Hippocampal formation (tissue), 2 donors: ENCODE results near the gene REG4.
"Not testable (repeated sequence)": the region's sequence is repeated elsewhere in the genome, so short reads cannot be mapped to it uniquely, and the experiment has no call there.

Source experiments
- DNase-seq, 2 donors: peaks; one replicate each; lab custom pipeline; 2025; lab: John Stamatoyannopoulos, UW

REG4 gene

DNA sequence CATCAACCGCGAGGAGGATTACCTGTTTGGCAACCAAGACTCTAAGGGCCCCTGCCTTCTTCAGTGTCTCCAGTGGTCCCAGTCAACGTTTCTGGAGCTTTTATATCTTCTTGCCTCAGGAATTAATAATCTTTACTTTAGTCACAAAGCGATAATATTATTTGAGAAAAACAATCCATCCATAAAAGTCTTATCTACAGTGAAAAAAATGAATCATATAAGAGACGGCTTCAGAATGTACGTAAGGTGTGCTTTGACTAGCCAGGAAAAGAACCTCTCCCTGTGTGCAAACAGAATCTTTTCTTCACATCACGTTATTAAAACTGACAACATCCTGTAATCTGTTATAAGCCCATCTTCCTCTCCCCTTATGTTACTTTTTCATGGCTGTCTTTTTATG, at the start of gene REG4:
Gene REG4, minus strand, starts transcription at position 74 of the 400 bp plus-strand sequence. CDS start 2,691 bp downstream, outside the sequence.
- DNase-seq: no peak

DNA sequence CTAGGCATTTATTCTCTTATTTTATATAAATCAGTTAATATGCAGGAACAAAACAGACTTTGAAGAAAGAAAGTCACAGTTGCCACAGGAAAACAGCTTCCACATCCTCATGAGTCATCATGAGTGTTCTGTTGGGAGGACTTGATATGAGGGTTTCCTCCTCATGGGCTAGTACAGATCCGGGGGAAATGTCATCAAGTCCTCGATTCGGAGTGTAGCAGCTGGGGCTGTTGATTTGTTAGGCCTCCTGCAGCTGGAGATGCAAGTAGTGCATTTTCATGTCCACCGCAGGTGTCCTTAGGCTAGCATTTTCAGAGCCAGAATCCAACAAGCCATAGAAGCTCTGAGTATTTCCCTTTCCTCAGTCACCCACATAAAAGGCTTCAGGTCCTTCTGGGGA, 48.4 kb upstream of the REG4 start:
- no peak for DNase-seq

DNA sequence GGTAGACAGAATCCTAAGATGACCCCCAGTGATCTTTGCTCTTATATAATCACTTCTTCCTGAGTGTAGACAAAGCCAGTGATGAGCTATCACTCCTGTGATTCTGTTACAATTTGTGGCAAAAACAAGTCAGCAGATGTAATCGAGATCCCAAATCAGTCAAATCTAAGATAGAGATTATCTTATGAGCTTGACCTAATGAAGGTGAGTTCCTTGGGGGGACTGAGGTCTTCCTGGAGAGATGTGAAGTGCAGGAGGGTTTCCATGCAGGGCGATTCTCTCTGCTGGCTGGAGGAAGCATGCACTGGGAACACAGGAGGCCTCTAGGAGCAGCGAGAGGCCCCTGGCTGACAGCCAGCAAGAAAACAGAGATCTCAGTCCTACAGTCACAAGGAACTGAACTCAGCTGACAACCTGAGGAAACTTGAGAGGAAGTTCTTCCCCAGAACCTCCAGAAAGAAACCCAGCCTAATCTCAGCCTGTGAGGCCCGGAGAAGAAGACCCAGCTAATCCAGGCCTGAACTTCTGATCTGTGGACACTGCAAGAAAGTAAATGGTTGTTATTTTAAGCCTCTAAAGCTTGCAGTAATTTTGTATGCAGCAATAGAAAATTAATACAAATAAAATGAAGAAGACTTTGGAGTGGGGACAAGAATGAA, 47.4 kb upstream of the REG4 start:
- not testable (repeated sequence) for DNase-seq

DNA sequence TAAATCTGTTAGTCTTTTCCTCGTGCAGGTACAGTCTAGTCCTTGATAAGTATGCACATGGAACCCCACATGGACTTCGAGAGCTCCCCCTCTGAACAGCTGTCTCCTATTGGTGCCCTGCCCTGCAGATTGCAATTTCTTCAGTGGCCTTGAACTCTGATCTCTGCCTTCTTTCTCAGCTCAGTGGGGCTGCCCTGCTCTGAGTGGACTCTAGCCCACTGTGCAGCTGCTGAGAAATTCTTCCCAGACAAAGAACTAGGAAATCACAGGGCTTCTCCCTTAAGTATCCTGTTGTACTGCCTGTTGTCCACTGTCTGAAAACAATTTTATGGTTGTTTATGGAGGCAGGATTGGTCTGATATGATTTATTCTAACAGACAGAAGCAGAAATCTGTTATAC, 46.9 kb upstream of the REG4 start:
- no peak for DNase-seq

DNA sequence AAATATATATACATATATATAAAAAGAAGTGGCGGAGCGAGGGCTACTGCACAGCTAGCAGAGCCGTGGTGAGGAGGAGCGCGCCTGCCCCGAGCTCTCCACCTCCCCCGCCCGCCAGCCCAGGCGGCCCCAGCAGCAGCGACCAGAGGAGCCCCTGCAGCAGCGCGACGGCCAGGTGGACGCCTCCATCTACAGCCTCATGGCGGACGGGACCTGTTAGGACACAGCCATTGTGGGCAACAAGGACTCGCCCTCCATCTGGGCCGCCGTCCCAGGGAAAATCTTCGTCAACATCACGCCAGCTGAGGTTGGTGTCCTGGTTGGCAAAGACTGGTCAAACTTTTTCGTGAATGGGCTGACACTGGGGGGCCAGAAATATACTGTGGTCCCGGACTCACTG, 41.9 kb upstream of the REG4 start:
- no peak for DNase-seq

DNA sequence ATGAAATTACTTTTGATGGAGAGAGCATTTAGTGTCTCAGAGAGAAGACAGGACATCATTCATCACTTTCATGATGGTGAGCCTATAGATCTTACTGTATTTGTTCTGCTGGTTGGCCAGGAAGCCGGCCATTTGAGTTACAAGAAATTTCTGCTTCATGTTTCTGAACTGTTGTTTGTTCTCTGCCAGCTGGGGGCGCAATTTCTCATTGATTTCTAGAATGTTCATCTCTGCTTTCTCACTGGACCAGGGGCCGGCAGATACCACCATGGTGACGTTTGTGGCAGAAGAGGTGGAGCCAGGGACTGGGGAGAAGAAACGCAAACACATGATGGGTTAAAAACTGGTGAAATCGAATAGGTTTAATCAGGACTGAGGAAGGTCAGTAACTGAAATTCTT, 32.9 kb upstream of the REG4 start:
- DNase-seq: not testable (repeated sequence)

DNA sequence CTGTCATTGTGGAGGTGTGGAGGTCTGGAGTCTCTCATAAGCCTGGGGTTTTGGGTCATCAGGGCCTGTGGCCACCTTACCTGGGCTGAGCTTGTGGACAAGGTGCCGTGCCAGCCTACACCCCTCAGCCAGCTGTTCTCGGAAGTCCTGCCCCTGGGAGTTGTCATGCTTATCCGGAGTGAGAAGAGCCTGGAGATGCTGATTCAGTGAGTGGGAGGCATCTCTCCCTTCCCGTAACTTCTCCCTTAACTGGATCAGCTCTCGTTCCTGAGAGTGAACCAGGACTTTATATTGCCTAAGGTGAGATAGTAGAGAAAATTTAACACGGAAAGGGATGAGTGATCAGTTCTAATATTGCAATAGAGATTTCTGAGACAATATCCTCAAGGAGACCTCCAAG, 30.0 kb upstream of the REG4 start:
- no peak for DNase-seq

DNA sequence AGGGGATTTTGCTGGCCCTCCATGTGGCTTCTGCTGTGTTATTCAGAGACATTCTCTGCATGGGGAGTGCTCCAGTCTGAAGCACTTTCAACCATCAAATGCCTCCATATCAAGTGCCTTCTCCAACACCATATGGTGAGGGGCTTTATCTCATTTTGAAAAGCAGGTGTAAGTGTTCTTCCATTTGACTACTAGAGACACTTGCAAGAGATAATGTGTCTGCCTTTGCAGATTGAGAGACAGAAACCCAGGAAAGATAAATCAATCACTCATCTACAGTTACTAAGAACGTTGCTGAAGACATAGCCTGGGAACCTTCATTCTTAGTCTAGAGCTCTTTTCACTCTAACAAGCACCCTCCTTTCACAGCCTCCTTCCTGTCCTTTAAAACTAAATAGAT, 29.5 kb upstream of the REG4 start:
- DNase-seq: no peak

DNA sequence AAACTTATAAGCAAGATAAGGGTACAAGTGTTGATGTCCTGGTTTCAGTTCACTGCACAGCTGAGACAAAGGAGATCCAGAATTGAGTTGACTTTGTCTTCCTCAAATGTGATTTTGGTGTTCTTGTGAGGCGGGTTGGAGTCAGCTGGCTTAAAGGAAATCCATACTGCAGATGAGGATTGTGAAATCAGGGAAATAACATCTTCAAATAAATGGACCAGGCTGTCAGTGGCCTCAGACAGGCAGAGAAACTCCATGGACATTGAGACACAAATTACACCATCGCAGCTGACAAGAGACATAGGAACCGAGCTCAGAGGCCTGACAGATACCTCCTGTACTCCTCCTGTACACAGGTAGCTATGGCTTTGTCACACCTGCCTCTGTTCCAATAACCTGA, 27.0 kb upstream of the REG4 start:
- no peak for DNase-seq

DNA sequence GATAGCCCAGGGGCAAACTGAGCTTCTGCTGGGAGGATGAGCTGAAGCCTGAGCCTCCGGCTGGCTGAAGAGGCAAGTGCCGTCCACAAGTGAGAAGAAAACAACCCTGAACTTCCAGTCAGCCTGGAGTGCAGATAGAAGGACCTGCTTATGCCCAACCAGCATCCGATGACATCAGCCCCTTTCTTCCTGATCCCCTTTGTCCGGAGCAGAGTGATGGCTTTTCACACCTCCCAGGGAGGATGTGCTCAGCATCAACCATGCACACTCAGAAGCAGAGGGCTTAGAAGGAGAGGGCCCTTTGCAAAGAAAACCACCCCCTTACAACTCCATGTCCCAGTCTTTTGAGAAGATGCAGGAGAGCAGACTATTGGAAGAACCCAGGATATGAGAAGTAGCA, 23.7 kb upstream of the REG4 start:
- no peak for DNase-seq

DNA sequence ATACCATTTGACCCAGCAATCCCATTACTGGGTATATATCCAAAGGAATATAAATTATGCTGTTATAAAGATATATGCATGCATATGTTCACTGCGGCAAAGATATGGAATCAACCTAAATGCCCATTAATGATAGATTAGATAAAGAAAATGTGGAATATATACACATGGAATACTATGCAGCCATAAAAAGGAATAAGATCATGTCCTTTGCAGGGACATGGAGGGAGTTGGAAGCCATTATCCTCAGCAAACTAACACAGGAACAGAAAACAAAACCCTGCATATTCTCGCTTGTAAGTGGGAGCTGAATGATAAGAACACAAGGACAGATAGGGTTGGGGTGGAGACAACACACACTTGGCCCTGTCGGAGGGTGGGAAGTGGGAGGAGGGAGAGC, 19.8 kb upstream of the REG4 start:
- DNase-seq: no peak

DNA sequence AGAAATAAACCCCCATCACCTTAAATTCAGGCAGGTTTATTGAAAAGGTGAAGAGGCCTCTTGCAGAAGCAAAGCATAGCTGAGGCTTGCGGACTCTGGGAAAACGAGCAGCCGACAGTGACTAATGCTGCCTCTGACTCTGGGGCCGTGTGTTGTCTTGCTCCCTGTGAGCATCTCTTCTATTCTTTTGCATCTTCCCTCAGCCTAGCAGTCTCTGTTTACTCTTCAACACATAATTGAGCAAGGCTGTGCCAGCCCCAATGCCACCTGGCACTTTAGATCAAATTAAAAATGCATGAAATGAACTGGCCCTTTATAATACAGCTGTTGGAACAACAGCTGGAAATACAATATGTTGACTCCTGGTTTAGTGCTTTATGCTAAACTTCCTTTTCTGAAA, 18.4 kb upstream of the REG4 start:
- DNase-seq: peak in 1 of 2 donors; percentile 1

DNA sequence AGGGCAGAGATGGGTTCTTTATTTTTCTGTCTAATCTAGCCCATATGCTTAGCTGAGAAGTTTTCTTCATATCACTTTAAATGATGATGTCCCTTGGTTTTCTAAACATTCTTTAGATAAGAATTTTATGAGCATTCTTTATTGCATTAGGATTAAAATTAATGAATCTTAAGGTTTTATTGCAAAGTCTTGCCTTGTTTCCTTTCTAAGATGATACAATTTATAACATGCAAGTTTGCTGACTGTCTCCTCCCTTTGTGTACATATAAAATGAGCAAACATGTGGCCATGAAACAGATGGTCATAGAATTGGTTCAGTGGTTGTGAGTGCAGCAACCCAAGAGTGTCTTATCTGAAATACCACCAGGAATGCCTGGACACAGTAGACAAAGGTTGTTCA, 17.7 kb upstream of the REG4 start:
- DNase-seq: not testable (repeated sequence)

DNA sequence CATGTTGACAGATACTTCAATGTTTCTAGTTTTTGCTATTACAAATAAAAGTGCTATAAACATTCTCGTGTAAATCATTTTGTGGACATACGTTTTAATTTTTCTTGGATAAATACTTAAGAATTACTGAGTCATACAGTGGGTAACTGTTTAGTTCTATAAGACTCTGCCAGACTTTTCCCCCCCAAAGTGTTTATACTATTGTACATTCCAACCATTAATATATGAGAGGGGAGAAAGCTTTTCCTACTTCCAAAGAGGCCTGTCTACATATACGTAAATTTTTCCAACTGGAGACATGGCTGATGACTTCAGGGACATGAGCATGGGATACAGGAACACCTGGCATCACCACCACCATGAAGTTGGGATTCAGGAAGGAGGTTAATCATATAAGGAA, 17.0 kb upstream of the REG4 start:
- DNase-seq: no peak

DNA sequence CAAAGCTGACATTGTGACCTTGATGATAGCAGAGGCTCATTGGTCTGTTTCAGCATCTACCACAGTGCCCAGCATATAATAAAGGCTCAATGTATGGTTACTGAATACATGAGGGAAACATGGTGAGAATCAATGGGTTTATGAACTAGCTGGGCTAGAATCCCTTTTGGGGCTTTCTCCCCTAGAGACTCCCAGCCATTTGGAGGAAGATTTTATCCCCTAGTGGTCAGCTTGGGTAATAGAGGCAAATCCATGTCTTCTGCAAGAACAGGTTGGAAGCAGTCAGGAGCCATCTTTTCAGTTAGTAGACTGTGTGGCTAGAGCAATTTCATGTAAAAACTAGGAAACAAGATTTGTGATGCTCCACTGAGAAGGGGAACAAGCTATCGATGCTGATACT, 15.8 kb upstream of the REG4 start:
- DNase-seq: no peak

DNA sequence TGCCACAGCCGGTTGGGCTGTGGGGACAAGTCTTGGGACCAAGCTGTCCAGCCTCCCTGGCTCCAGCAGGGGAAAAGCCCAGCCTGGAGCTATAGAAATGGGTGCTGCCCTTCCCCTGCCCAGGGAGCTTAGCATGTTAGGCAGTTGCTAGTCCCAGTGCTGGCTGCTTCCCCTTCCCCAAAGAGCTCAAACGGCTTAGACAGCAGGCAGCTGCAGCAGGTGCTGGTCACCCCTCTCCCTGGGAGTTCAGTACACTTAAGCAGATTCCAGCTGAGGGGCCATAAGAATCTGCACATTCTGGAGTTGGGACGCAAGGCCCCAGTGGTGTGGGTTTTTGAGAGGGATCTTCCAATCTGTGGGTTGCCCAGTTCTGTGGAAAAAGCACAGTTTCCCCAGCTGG, 11.1 kb upstream of the REG4 start:
- no peak for DNase-seq

DNA sequence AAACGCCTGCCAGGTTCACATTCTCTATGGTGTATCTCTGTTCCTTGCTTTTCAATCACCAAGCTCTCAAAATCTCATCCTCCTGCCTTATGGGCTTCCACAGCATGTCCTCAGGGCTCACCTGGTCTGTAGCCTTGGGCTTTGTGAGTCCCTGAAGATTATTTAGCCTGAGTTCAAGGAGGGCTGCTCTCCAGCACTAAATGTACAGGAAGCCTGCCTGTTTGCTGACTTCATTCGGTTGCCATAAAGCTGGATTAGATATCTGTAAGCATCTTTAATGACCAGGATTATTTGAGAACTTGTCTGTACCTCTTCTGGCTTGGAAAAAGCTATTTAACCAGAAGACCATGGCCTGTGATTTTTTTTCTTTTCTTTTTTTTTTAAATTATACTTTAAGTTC, 6.9 kb upstream of the REG4 start:
- no peak for DNase-seq

DNA sequence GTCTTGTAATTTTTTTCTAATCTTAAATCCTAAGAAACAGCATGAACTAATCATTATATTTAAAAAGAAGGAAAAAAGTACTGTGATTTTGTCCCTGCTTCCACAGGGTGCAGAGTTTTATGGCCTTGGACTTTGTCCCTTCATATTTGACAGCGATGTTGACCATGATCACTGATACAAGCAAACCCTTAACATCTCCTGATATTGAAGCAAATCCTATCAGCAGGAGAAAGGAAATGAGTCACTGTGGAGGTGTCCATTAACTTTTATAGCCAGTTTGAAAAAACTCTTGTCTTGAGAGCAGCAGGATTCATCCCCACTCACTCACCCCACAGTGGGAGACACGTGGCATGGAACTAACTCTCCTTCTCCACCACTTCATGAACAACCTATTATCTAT, 5.1 kb upstream of the REG4 start:
- no peak for DNase-seq

DNA sequence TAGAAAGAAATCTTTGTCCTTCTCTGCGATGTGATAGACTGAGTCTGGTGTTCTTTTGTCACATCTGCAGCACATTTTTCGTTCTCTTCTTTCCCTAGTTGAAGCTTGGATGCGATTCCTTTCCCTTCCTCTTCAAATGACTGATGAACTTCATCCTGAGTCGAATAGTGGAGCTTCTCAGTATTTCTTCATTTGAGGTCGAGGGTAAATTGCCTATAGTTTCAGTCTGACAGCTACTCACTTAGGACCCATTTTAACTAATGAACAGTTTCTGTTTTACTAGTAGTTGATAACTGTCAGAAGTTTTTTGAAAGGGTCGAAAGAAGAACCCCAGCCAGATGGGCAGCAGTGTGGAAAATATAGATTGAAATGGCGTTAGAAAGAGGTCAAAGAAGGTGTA, 4.7 kb upstream of the REG4 start:
- DNase-seq: no peak

DNA sequence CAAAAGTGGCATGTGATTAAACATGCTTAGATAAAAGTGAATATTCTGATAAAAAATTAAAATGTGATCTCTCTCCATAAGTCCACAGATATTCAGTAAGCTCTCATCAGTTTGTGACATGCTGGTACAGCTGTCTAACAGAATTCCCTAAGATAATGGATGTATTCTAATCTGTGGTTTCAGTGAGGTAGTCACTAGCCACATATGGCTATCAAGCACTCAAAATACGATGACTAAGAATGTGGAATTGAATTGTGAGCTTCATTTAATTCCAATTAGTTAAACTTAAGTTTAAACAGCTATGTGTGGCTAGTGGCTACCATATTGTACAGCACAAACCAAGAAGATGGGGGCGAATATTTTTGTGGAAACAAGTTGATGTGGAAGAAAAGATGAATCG, 4.1 kb upstream of the REG4 start:
- DNase-seq: no peak

DNA sequence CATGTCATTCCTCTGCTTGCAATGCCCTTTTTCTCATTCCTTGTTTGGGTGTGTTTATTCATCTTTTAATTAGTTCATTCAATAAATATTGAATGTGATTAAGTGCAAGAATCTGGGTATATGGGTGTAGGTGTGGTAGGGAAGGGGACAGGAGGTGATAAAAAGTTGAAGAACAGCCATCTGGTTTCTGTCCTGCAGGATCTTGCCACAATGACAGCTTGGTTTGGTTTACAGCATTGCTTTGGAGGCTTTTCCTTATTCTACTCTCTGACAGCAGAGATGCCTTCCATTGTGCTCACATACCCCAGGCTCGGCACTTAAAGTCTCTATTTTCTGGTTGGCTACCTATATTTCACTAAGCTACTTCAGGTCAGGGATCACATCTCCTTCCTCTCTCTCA, 3.0 kb upstream of the REG4 start:
- DNase-seq: no peak

DNA sequence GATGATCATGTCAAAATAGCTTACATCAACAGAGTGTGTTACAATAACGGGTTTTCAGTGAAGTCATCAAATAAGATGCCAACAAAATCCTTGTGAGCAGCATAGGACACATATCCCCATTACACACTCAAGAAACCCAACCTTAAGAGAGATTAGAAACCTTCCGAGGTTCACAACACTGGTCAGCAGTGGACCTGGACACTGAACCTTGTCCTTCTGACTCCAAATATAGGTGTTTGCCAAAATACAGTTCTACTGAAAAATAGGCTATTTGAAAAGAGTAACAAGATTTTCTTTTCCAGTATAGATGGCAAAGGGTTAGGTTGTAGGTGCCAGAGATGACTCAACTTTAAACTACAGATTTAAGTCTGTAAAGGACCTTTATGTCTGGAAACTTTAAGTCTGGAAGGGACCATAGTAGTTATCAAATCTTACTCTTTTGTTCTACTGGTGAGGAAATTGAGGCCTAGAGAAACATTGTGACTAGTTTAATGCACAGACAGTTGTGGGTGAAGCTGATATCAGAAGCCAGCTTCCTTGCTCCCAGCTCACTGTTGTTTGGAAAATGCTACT, 811 bp upstream of the REG4 start:
- no peak for DNase-seq

DNA sequence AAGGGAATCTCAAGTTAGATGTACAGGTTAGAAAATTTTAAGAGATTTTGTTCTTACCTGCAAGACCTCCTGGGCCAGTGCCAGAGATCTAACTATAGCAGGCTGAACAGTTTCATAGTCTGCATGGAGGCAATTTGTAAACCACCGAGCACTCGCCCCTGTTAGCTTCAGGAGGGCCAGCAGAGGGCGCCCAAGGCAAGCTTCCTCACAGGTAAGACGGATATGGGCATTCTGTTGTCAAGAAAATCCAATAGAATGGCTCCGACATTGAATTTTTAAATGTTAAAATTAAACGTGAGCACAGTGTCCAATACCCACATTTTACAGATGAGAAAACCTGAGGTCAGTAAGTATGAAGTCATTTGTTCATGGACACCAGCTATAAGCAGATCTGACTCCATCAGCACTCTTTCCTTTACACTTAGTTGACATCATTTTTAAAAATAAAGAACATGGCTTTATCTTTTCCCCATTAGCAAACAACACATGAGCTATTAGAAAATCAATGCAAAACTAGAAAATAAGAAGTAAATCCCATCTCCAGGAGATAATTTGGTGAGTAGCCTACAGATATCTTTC, 2.2 kb downstream of the REG4 start:
- DNase-seq: peak; percentile 38 to 42

DNA sequence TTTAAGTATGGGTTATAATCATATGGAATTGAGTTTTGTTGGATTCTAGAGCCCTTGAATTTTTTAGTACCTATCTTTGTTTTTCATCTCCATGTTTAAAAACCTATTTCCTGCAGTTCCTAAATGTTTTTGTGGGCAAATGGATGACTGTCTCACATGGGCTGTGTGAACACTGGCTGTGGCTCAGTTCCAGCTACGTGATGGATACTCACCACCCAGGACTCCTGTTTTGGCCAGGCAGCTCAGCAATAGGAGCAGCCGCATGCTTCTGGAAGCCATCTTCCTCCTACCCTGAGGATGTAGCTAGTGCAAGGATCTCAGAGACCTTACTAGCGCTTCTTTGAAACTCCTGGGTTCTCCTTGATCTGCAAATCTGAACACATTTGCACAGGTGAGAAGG, 2.8 kb downstream of the REG4 start:
- no peak for DNase-seq
